Kasumi-1 (cell line): ENCODE results near the gene SIL1.
"Not testable (repeated sequence)": the region's sequence is repeated elsewhere in the genome, so short reads cannot be mapped to it uniquely, and the experiment has no call there.

Experiments used
- DNase-seq, 2 experiments: peaks; one replicate each; lab custom pipeline; 2025; lab: John Stamatoyannopoulos, UW

The SIL1 gene

GRCh38 chr5:139068494-139069151, 129.5 kb downstream of the SIL1 start:
- DNase-seq: no peak

GRCh38 chr5:139068060-139068459, 130.1 kb downstream of the SIL1 start:
- no peak for DNase-seq

GRCh38 chr5:139065306-139065705, 132.9 kb downstream of the SIL1 start:
- no peak for DNase-seq

- no peak for DNase-seq
These were observed 133.6 kb downstream of the SIL1 start for GRCh38 chr5:139064613-139065012.

- DNase-seq: no peak
These were observed 134.5 kb downstream of the SIL1 start for GRCh38 chr5:139063664-139064054.

GRCh38 chr5:139062910-139063663, 135.1 kb downstream of the SIL1 start:
- no peak for DNase-seq

GRCh38 chr5:139061856-139062255, 136.3 kb downstream of the SIL1 start:
- DNase-seq: no peak

GRCh38 chr5:139061274-139061673, 136.9 kb downstream of the SIL1 start:
- DNase-seq: no peak

- DNase-seq: no peak
These were observed 140.0 kb downstream of the SIL1 start for GRCh38 chr5:139058121-139058520.

- not testable (repeated sequence) for DNase-seq
These were observed 140.9 kb downstream of the SIL1 start for GRCh38 chr5:139057045-139057939.

GRCh38 chr5:139052975-139053374, 145.2 kb downstream of the SIL1 start:
- no peak for DNase-seq

- DNase-seq: no peak
These were observed 146.8 kb downstream of the SIL1 start for GRCh38 chr5:139051392-139051791.

- no peak for DNase-seq
These were observed 147.7 kb downstream of the SIL1 start for GRCh38 chr5:139050432-139050831.

GRCh38 chr5:139049780-139050179, 148.4 kb downstream of the SIL1 start:
- DNase-seq: no peak

GRCh38 chr5:139046551-139046950, 151.6 kb downstream of the SIL1 start:
- no peak for DNase-seq

GRCh38 chr5:139043157-139043905, 154.8 kb downstream of the SIL1 start:
- DNase-seq: peak in 1 of 2 experiments; percentile 6

- DNase-seq: no peak
These were observed 158.1 kb downstream of the SIL1 start for GRCh38 chr5:139040081-139040480.

GRCh38 chr5:139038613-139039305, 159.4 kb downstream of the SIL1 start:
- DNase-seq: peak; percentile 12 to 13

GRCh38 chr5:139037732-139038131, 160.4 kb downstream of the SIL1 start:
- no peak for DNase-seq

- DNase-seq: not testable (repeated sequence)
These were observed 161.8 kb downstream of the SIL1 start for GRCh38 chr5:139036332-139036731.

GRCh38 chr5:139027150-139027549, 171.0 kb downstream of the SIL1 start:
- peak; percentile 20 to 34 for DNase-seq
